Activated T-cell treated with anti-CD3 and anti-CD28 coated beads, Interleukin-2, amount 50 U/mL, for 72 hours (primary cell): Measurements from ENCODE around the gene CARS2. TPM values are rescaled to one million over a fixed set of nuclear protein-coding genes. Genes with fewer than 3 reads are reported as not detected.
"Not testable (repeated sequence)": the region's sequence is repeated elsewhere in the genome, so short reads cannot be mapped to it uniquely, and the experiment has no call there.

Experiments used
- ATAC-seq, 2 donors: fragments of 150-1000 bp; cut with Tn5 transposase; replicated peaks in 1 of 2; 2 replicates each; pipeline ENCODE4 v1.10.0; 2021; ENCODE audit warnings: moderate library complexity in 2 of 2, mild to moderate bottlenecking in 1 of 2
- DNase-seq, 2 donors: peaks; one replicate each; pipeline ENCODE4 v3.0.0; 2021 to 2022; ENCODE audit warnings: mixed read lengths in 1 of 2
- H3K27ac Mint-ChIP-seq: one replicate; pipeline ENCODE4 v1.8.0; 2022; ENCODE audit warnings: mild to moderate bottlenecking, moderate library complexity, mixed read lengths
- H3K27me3 Mint-ChIP-seq: one replicate; pipeline ENCODE4 v1.8.0; 2022; ENCODE audit warnings: low read depth, mixed read lengths
- H3K36me3 Mint-ChIP-seq, 2 donors: one replicate each; pipeline ENCODE4 v1.8.0; 2022; ENCODE audit warnings: mixed read lengths in 2 of 2, mild to moderate bottlenecking in 1 of 2; ENCODE audit not compliant: insufficient read depth in 2 of 2
- H3K4me1 Mint-ChIP-seq: one replicate; pipeline ENCODE4 v1.8.0; 2022; ENCODE audit warnings: low read depth, mixed read lengths
- H3K4me3 Mint-ChIP-seq, 2 donors: one replicate each; pipeline ENCODE4 v1.8.0; 2022; ENCODE audit warnings: mild to moderate bottlenecking in 2 of 2, mixed read lengths in 2 of 2, moderate library complexity in 2 of 2
- H3K9me3 Mint-ChIP-seq, 2 donors: one replicate each; pipeline ENCODE4 v1.8.0; 2022; ENCODE audit warnings: mixed read lengths in 2 of 2
- total RNA-seq, 2 donors: library from RNA; stranded (reverse); gene quantifications; one replicate each; pipeline ENCODE4 v1.2.3, GENCODE V29; 2022

The CARS2 gene
- total RNA-seq, 2 donors from 2014 or later, result 42.3 to 59.3 TPM

GRCh38 chr13:110665491-110666254 is 40.2 kb downstream of the CARS2 start:
- no peaks in the 10 kb centered on the region for H3K4me1 Mint-ChIP-seq
- no peak overlapping the region for H3K27ac Mint-ChIP-seq
- ATAC-seq (no peak), DNase-seq (no peak)
- H3K4me3 Mint-ChIP-seq, result no peak overlapping the region
- H3K36me3 Mint-ChIP-seq, result peaks cover 14 to 51% of the 10 kb centered on the region in 2 donors
- no peaks in the 10 kb centered on the region for H3K9me3 Mint-ChIP-seq
- no peaks in the 10 kb centered on the region for H3K27me3 Mint-ChIP-seq

GRCh38 chr13:110664673-110665072 is 41.2 kb downstream of the CARS2 start:
- Mint-ChIP-seq H3K36me3 (peaks cover 16 to 55% of the 10 kb centered on the region in 2 donors), H3K4me3 (no peak overlapping the region), H3K9me3 (peaks cover 0 to 2% of the 10 kb centered on the region in 2 donors), H3K27ac (no peak overlapping the region), H3K27me3 (no peaks in the 10 kb centered on the region), H3K4me1 (no peaks in the 10 kb centered on the region)
- ATAC-seq (no peak), DNase-seq (no peak)

- DNase-seq, result no peak
- Mint-ChIP-seq H3K9me3 (peaks cover 0 to 2% of the 10 kb centered on the region in 2 donors), H3K27ac (no peak overlapping the region), H3K36me3 (peaks cover 18 to 58% of the 10 kb centered on the region in 2 donors), H3K4me1 (peaks cover 6% of the 10 kb centered on the region), H3K27me3 (no peaks in the 10 kb centered on the region), H3K4me3 (no peak overlapping the region)
- no peak for ATAC-seq
These were observed 41.9 kb downstream of the CARS2 start for GRCh38 chr13:110664041-110664440.

- Mint-ChIP-seq H3K36me3 (peaks cover 18 to 57% of the 10 kb centered on the region in 2 donors), H3K4me1 (peaks cover 11% of the 10 kb centered on the region), H3K9me3 (peaks cover 0 to 2% of the 10 kb centered on the region in 2 donors), H3K4me3 (no peak overlapping the region), H3K27ac (no peak overlapping the region), H3K27me3 (no peaks in the 10 kb centered on the region)
- ATAC-seq (no peak), DNase-seq (no peak)
These were observed 42.4 kb downstream of the CARS2 start for GRCh38 chr13:110663491-110663890.

- no peak overlapping the region for H3K27ac Mint-ChIP-seq
These were observed 43.0 kb downstream of the CARS2 start for GRCh38 chr13:110662777-110663443.

GRCh38 chr13:110662091-110662490 is 43.8 kb downstream of the CARS2 start:
- no peaks in the 10 kb centered on the region for H3K27me3 Mint-ChIP-seq
- DNase-seq, result no peak
- H3K36me3 Mint-ChIP-seq, result peaks cover 22 to 59% of the 10 kb centered on the region in 2 donors
- no peak for ATAC-seq
- no peak overlapping the region for H3K4me3 Mint-ChIP-seq
- H3K4me1 Mint-ChIP-seq, result peaks cover 25% of the 10 kb centered on the region
- H3K9me3 Mint-ChIP-seq, result peaks cover 2 to 4% of the 10 kb centered on the region in 2 donors
- H3K27ac Mint-ChIP-seq, result no peak overlapping the region

More at GRCh38 chr13:110662777-110663443, 43.0 kb downstream of the CARS2 start:
- Mint-ChIP-seq H3K4me1 (peaks cover 17% of the 10 kb centered on the region), H3K27me3 (no peaks in the 10 kb centered on the region), H3K9me3 (peaks cover 2 to 3% of the 10 kb centered on the region in 2 donors), H3K4me3 (no peak overlapping the region), H3K36me3 (peaks cover 20 to 63% of the 10 kb centered on the region in 2 donors)
- ATAC-seq, result no peak
- no peak for DNase-seq

- Mint-ChIP-seq H3K36me3 (peaks cover 22 to 54% of the 10 kb centered on the region in 2 donors), H3K4me3 (no peak overlapping the region), H3K27me3 (no peaks in the 10 kb centered on the region), H3K9me3 (peaks cover 2 to 4% of the 10 kb centered on the region in 2 donors), H3K4me1 (peaks cover 29% of the 10 kb centered on the region), H3K27ac (no peak overlapping the region)
- ATAC-seq, result no peak
- DNase-seq, result no peak
These were observed 44.7 kb downstream of the CARS2 start for GRCh38 chr13:110661256-110661655.

- DNase-seq, H3K27me3 Mint-ChIP-seq, H3K9me3 Mint-ChIP-seq: not testable (repeated sequence)
- Mint-ChIP-seq H3K4me1 (peaks cover 38% of the 10 kb centered on the region), H3K4me3 (peak overlapping the region in 1 of 2 donors; percentile 8), H3K36me3 (peaks cover 21 to 56% of the 10 kb centered on the region in 2 donors), H3K27ac (peak overlapping the region; percentile 0)
- peak; percentile 52 to 67 for ATAC-seq
These were observed 47.6 kb downstream of the CARS2 start for GRCh38 chr13:110658218-110658911.

- Mint-ChIP-seq H3K4me3 (no peak overlapping the region), H3K27ac (no peak overlapping the region), H3K4me1 (peaks cover 38% of the 10 kb centered on the region), H3K36me3 (peaks cover 17 to 46% of the 10 kb centered on the region in 2 donors), H3K9me3 (peaks cover 2 to 4% of the 10 kb centered on the region in 2 donors), H3K27me3 (no peaks in the 10 kb centered on the region)
- ATAC-seq, result no peak
- no peak for DNase-seq
These were observed 48.7 kb downstream of the CARS2 start for GRCh38 chr13:110657196-110657595.

- no peak overlapping the region for H3K27ac Mint-ChIP-seq
- H3K36me3 Mint-ChIP-seq, result peaks cover 6 to 26% of the 10 kb centered on the region in 2 donors
- DNase-seq (no peak), ATAC-seq (no peak)
- H3K27me3 Mint-ChIP-seq, result no peaks in the 10 kb centered on the region
- peaks cover 0 to 4% of the 10 kb centered on the region in 2 donors for H3K9me3 Mint-ChIP-seq
- peaks cover 30% of the 10 kb centered on the region for H3K4me1 Mint-ChIP-seq
- no peak overlapping the region for H3K4me3 Mint-ChIP-seq
These were observed 52.1 kb downstream of the CARS2 start for GRCh38 chr13:110653851-110654250.

GRCh38 chr13:110653271-110653670 is 52.6 kb downstream of the CARS2 start:
- no peaks in the 10 kb centered on the region for H3K27me3 Mint-ChIP-seq
- ATAC-seq (no peak), DNase-seq (no peak)
- peaks cover 0 to 4% of the 10 kb centered on the region in 2 donors for H3K9me3 Mint-ChIP-seq
- peaks cover 25% of the 10 kb centered on the region for H3K4me1 Mint-ChIP-seq
- H3K36me3 Mint-ChIP-seq, result peaks cover 6 to 21% of the 10 kb centered on the region in 2 donors
- no peak overlapping the region for H3K4me3 Mint-ChIP-seq
- no peak overlapping the region for H3K27ac Mint-ChIP-seq

GRCh38 chr13:110652764-110653163 is 53.2 kb downstream of the CARS2 start:
- DNase-seq (no peak), ATAC-seq (no peak)
- Mint-ChIP-seq H3K4me1 (peaks cover 20% of the 10 kb centered on the region), H3K27me3 (no peaks in the 10 kb centered on the region), H3K27ac (no peak overlapping the region), H3K36me3 (peaks cover 3 to 16% of the 10 kb centered on the region in 2 donors), H3K9me3 (peaks cover 0 to under 1% of the 10 kb centered on the region in 2 donors), H3K4me3 (no peak overlapping the region)

GRCh38 chr13:110652231-110652730 is 53.6 kb downstream of the CARS2 start:
- H3K36me3 Mint-ChIP-seq, result peaks cover 2 to 15% of the 10 kb centered on the region in 2 donors
- H3K27me3 Mint-ChIP-seq, result no peaks in the 10 kb centered on the region
- ATAC-seq (no peak), DNase-seq (no peak)
- no peak overlapping the region for H3K4me3 Mint-ChIP-seq
- H3K4me1 Mint-ChIP-seq, result peaks cover 15% of the 10 kb centered on the region
- H3K27ac Mint-ChIP-seq, result no peak overlapping the region
- H3K9me3 Mint-ChIP-seq, result no peaks in the 10 kb centered on the region
